HepG2 (cell line): Measurements from ENCODE around the gene PHACTR1. TPM values are rescaled to one million over a fixed set of nuclear protein-coding genes. Genes with fewer than 3 reads are reported as not detected.
A peak's percentile ranks its signal among the peaks of the same experiment; 100 is the strongest.

Source experiments
- ARID2 ChIP-seq: sonication (generic); formaldehyde crosslinking; IDR thresholded peaks from 2 replicates; pipeline ENCODE4 v1.8.1; 2022; ENCODE audit warnings: mild to moderate bottlenecking, missing genetic modification reagents, borderline replicate concordance
- BRD4 ChIP-seq: sonication (generic); formaldehyde crosslinking; IDR thresholded peaks from 2 replicates; pipeline ENCODE4 v1.4.0; 2020; ENCODE audit warnings: missing genetic modification reagents
- BRF2 ChIP-seq: sonication (generic); formaldehyde crosslinking; IDR thresholded peaks from 2 replicates; pipeline ENCODE4 v1.8.1; 2022; ENCODE audit warnings: mild to moderate bottlenecking, missing genetic modification reagents
- DNMT3B ChIP-seq: conservative IDR thresholded peaks from 2 replicates; pipeline ENCODE4 v1.6.1; 2016; ENCODE audit warnings: missing biosample characterization, control low read depth
- EZH2 ChIP-seq: conservative IDR thresholded peaks from 2 replicates; pipeline ENCODE4 v1.6.1; 2012; ENCODE audit warnings: mild to moderate bottlenecking, low read depth, low read length, moderate library complexity
- IRF9 ChIP-seq: sonication (generic); formaldehyde crosslinking; IDR thresholded peaks from 2 replicates; pipeline ENCODE4 v1.8.0; 2022; ENCODE audit warnings: missing genetic modification reagents, mild to moderate bottlenecking, borderline replicate concordance
- ISX ChIP-seq: sonication (generic); formaldehyde crosslinking; conservative IDR thresholded peaks from 2 replicates; pipeline ENCODE4 v1.5.0; 2020; ENCODE audit warnings: missing genetic modification reagents
- MIXL1 ChIP-seq: IDR thresholded peaks from 2 replicates; pipeline ENCODE4 v1.6.1; 2016
- NFIB ChIP-seq: sonication (generic); formaldehyde crosslinking; IDR thresholded peaks from 2 replicates; pipeline ENCODE4 v1.9.0; 2021; ENCODE audit warnings: missing genetic modification reagents, mild to moderate bottlenecking, borderline replicate concordance
- RARG ChIP-seq: sonication (generic); formaldehyde crosslinking; IDR thresholded peaks from 2 replicates; pipeline ENCODE4 v1.4.0; 2020; ENCODE audit warnings: low read depth, mild to moderate bottlenecking, missing genetic modification reagents
- REPIN1 ChIP-seq: sonication (generic); formaldehyde crosslinking; IDR thresholded peaks from 2 replicates; pipeline ENCODE4 v1.8.0; 2022; ENCODE audit warnings: missing genetic modification reagents, low read depth, mild to moderate bottlenecking, borderline replicate concordance
- XBP1 ChIP-seq: sonication (generic); formaldehyde crosslinking; IDR thresholded peaks from 2 replicates; pipeline ENCODE4 v1.5.0; 2020; ENCODE audit warnings: missing genetic modification reagents
- YEATS2 ChIP-seq: sonication (generic); formaldehyde crosslinking; IDR thresholded peaks from 2 replicates; pipeline ENCODE4 v1.4.0; 2020; ENCODE audit warnings: missing genetic modification reagents, borderline replicate concordance
- ZBTB3 ChIP-seq: sonication (generic); formaldehyde crosslinking; IDR thresholded peaks from 2 replicates; pipeline ENCODE4 v1.4.0; 2020; ENCODE audit warnings: low read depth, mild to moderate bottlenecking, moderate library complexity, missing genetic modification reagents, borderline replicate concordance
- ZFY ChIP-seq: sonication (generic); formaldehyde crosslinking; IDR thresholded peaks from 2 replicates; pipeline ENCODE4 v1.4.0; 2020; ENCODE audit warnings: missing genetic modification reagents
- ZNF17 ChIP-seq: sonication (generic); formaldehyde crosslinking; IDR thresholded peaks from 2 replicates; pipeline ENCODE4 v1.5.0; 2020; ENCODE audit warnings: mild to moderate bottlenecking, missing genetic modification reagents
- ZNF20 ChIP-seq: sonication (generic); formaldehyde crosslinking; IDR thresholded peaks from 2 replicates; pipeline ENCODE4 v1.4.0; 2020; ENCODE audit warnings: mild to moderate bottlenecking, moderate library complexity, missing genetic modification reagents
- ZNF260 ChIP-seq: sonication (generic); formaldehyde crosslinking; IDR thresholded peaks from 2 replicates; pipeline ENCODE4 v1.4.0; 2020; ENCODE audit warnings: missing genetic modification reagents, low read depth, mild to moderate bottlenecking, borderline replicate concordance
- ZNF468 ChIP-seq: sonication (generic); formaldehyde crosslinking; IDR thresholded peaks from 2 replicates; pipeline ENCODE4 v1.8.0; 2022; ENCODE audit warnings: mild to moderate bottlenecking, moderate library complexity, missing genetic modification reagents
- ZNF552 ChIP-seq: sonication (generic); formaldehyde crosslinking; IDR thresholded peaks from 2 replicates; pipeline ENCODE4 v1.9.0; 2022; ENCODE audit warnings: missing genetic modification reagents, mild to moderate bottlenecking, borderline replicate concordance
- ZNF557 ChIP-seq: sonication (generic); formaldehyde crosslinking; IDR thresholded peaks from 2 replicates; pipeline ENCODE4 v1.4.0; 2020; ENCODE audit warnings: missing genetic modification reagents
- ZNF562 ChIP-seq: sonication (generic); formaldehyde crosslinking; IDR thresholded peaks from 2 replicates; pipeline ENCODE4 v1.8.0; 2022; ENCODE audit warnings: missing genetic modification reagents, borderline replicate concordance
- ZNF644 ChIP-seq: IDR thresholded peaks from 2 replicates; pipeline ENCODE4 v1.6.1; 2016; ENCODE audit warnings: low read depth
- ZNF724P ChIP-seq: sonication (generic); formaldehyde crosslinking; IDR thresholded peaks from 2 replicates; pipeline ENCODE4 v1.8.0; 2022; ENCODE audit warnings: missing genetic modification reagents, borderline replicate concordance
- ZNF770 ChIP-seq: sonication (generic); formaldehyde crosslinking; IDR thresholded peaks from 2 replicates; pipeline ENCODE4 v1.5.0; 2020; ENCODE audit warnings: mild to moderate bottlenecking, missing genetic modification reagents
- polyA plus RNA-seq, 8 experiments: library from polyadenylated mRNA; depleted of rRNA in 3 of 8; stranded (reverse) in 7 of 8; unstranded in 1 of 8; fragments of >200 nt; fragmentation: Illumina TruSeq in 4 of 8; extraction: Trizol in 4 of 8; gene quantifications; 2 replicates each; pipeline versions ENCODE4 v1.2.1 to v1.2.3, GENCODE V29; 2011 to 2016; ENCODE audit warnings: low read depth in 4 of 8, missing spikeins in 1 of 8, mixed read lengths in 1 of 8; ENCODE audit not compliant: insufficient read depth in 1 of 8
- total RNA-seq, 5 experiments: library from RNA; depleted of rRNA; stranded (reverse); fragments of >200 nt; fragmentation: Illumina TruSeq; extraction: Trizol; gene quantifications; 2 replicates each; pipeline ENCODE4 v1.2.3, GENCODE V29; 2016; ENCODE audit warnings: low read depth in 1 of 5
- TF ChIP-seq, protein P1 (sequence below): sonication (generic); formaldehyde crosslinking; IDR thresholded peaks from 2 replicates; pipeline ENCODE4 v1.5.0; 2020; ENCODE audit warnings: missing genetic modification reagents

Gene PHACTR1
- total and polyA plus RNA-seq, 2 of the 13 experiments (the other 11 are each of a cell fraction or from before 2014, with no cell fraction given) = 0.09 TPM; not detected in 1

DNA sequence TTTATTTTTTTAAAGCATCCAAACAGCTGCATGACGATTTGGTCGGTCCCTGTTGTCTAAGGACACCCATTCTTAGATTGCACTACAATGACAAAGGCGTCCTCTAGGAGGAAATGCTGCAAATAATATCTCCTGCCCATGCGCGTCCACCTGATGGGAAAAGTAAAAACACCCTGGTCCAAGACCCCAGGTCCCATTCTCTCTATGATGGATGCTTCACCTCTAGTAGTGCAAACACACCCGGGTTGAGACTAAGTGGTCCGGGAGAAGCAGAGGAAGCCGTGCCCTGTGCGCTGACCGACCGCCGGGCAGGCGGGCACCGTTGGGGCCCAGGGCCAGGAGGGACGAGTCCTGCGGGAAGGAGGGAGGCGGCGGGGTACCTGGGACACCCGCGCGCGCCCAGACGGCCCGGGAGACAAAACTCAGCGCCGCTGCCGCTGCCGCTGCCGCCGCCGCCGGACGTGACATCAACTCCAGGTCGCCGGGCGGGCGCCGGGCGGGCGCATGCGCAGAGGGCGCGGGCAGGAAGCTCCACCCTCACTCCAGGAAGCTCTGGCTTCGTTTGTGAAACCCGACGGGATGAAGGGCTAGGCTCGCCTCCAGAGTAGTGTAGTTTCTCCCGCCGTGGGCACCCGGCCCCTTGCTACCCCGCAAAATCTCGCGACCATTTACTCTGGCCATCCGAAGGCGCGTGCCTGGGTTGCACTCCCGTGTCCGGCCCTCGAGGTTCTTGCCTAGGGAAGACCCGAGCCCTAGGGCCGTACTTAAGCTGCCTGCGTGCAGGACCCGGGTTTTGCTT, 611.7 kb downstream of the PHACTR1 start, which contains the start of gene TBC1D7 (continued):
- TF ChIP-seq ZNF770 (CRISPR knock-in tag) = no peak
- TF ChIP-seq XBP1 = no peak; the same call in 1 of the 2 replicates
- TF ChIP-seq ZNF562 (CRISPR knock-in tag) = peak; percentile 72; the same call in 1 of the 2 replicates
- no peak for TF ChIP-seq ZNF552 (CRISPR knock-in tag)
- TF ChIP-seq ZNF17 (CRISPR knock-in tag) = no peak
- TF ChIP-seq ZNF468 (CRISPR knock-in tag) = no peak; the same call in 1 of the 2 replicates
- TF ChIP-seq ZNF644 = no peak
- no peak for TF ChIP-seq BRD4 (CRISPR knock-in tag)
- TF ChIP-seq MIXL1 (CRISPR knock-in tag) = no peak
- TF ChIP-seq, protein P1, sequence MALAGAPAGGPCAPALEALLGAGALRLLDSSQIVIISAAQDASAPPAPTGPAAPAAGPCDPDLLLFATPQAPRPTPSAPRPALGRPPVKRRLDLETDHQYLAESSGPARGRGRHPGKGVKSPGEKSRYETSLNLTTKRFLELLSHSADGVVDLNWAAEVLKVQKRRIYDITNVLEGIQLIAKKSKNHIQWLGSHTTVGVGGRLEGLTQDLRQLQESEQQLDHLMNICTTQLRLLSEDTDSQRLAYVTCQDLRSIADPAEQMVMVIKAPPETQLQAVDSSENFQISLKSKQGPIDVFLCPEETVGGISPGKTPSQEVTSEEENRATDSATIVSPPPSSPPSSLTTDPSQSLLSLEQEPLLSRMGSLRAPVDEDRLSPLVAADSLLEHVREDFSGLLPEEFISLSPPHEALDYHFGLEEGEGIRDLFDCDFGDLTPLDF (CRISPR knock-in tag) = peak; percentile 78
- no peak for TF ChIP-seq ISX (CRISPR knock-in tag)
- 0 out of 2 replicates have a peak, but pooled peaks have one; percentile 26 for TF ChIP-seq ZBTB3 (CRISPR knock-in tag)
- no peak for TF ChIP-seq DNMT3B (CRISPR knock-in tag)
- peak; percentile 91 for TF ChIP-seq ZFY (CRISPR knock-in tag)
- TF ChIP-seq ZNF260 = no peak
- no peak for TF ChIP-seq ZNF20 (CRISPR knock-in tag)
- peak; percentile 86 for TF ChIP-seq REPIN1 (CRISPR knock-in tag)
- peak; percentile 81; the same call in 1 of the 2 replicates for TF ChIP-seq IRF9
- peak; percentile 72; the same call in 1 of the 2 replicates for TF ChIP-seq BRF2 (CRISPR knock-in tag)
- TF ChIP-seq EZH2 = no peak
- TF ChIP-seq ARID2 (CRISPR knock-in tag) = peak; percentile 93; the same call in 1 of the 2 replicates
- no peak for TF ChIP-seq RARG (CRISPR knock-in tag)
- TF ChIP-seq ZNF557 (CRISPR knock-in tag) = no peak
- TF ChIP-seq NFIB (CRISPR knock-in tag) = no peak
- TF ChIP-seq YEATS2 (CRISPR knock-in tag) = no peak; the same call in 1 of the 2 replicates
- peak; percentile 87 for TF ChIP-seq ZNF724P (CRISPR knock-in tag)
